Activated naive CD4-positive, alpha-beta T cell treated with anti-CD3 and anti-CD28 coated beads, Interleukin-2, amount 50 U/mL, for 24 hours (primary cell): ENCODE data around the gene LLGL1.

Source experiments
- H3K27ac Mint-ChIP-seq: one replicate; pipeline ENCODE4 v1.8.0; 2021; ENCODE audit warnings: mild to moderate bottlenecking, mixed read lengths
- H3K27me3 Mint-ChIP-seq: one replicate; pipeline ENCODE4 v1.8.0; 2021; ENCODE audit warnings: mixed read lengths
- H3K36me3 Mint-ChIP-seq: one replicate; pipeline ENCODE4 v1.8.0; 2021; ENCODE audit warnings: mixed read lengths
- H3K4me1 Mint-ChIP-seq: one replicate; pipeline ENCODE4 v1.8.0; 2021; ENCODE audit warnings: mixed read lengths
- H3K4me3 Mint-ChIP-seq: one replicate; pipeline ENCODE4 v1.8.0; 2021; ENCODE audit warnings: mild to moderate bottlenecking, mixed read lengths
- H3K9me3 Mint-ChIP-seq: one replicate; pipeline ENCODE4 v1.8.0; 2021; ENCODE audit warnings: mixed read lengths

LLGL1 gene

GRCh38 chr17:18261146-18261515, 35.7 kb downstream of the LLGL1 start:
- no peaks in the 10 kb centered on the region for H3K36me3 Mint-ChIP-seq
- peaks cover 32% of the 10 kb centered on the region for H3K4me1 Mint-ChIP-seq
- H3K27ac Mint-ChIP-seq = peak overlapping the region; percentile 55
- H3K4me3 Mint-ChIP-seq = peak overlapping the region; percentile 84
- no peaks in the 10 kb centered on the region for H3K9me3 Mint-ChIP-seq
- H3K27me3 Mint-ChIP-seq = no peaks in the 10 kb centered on the region

- Mint-ChIP-seq H3K36me3 (no peaks in the 10 kb centered on the region), H3K4me3 (peak overlapping the region; percentile 84), H3K9me3 (no peaks in the 10 kb centered on the region), H3K27me3 (no peaks in the 10 kb centered on the region), H3K4me1 (peaks cover 27% of the 10 kb centered on the region), H3K27ac (no peak overlapping the region)
These were observed 36.2 kb downstream of the LLGL1 start for GRCh38 chr17:18261659-18262058.

GRCh38 chr17:18262111-18262510, 36.7 kb downstream of the LLGL1 start:
- Mint-ChIP-seq H3K4me3 (peak overlapping the region; percentile 84), H3K36me3 (no peaks in the 10 kb centered on the region)

GRCh38 chr17:18262641-18263040, 37.2 kb downstream of the LLGL1 start:
- Mint-ChIP-seq H3K4me1 (peaks cover 20% of the 10 kb centered on the region), H3K36me3 (no peaks in the 10 kb centered on the region), H3K4me3 (no peak overlapping the region), H3K27me3 (no peaks in the 10 kb centered on the region), H3K9me3 (no peaks in the 10 kb centered on the region), H3K27ac (no peak overlapping the region)

More at GRCh38 chr17:18262111-18262510, 36.7 kb downstream of the LLGL1 start:
- no peaks in the 10 kb centered on the region for H3K9me3 Mint-ChIP-seq
- no peak overlapping the region for H3K27ac Mint-ChIP-seq
- H3K4me1 Mint-ChIP-seq = peaks cover 22% of the 10 kb centered on the region
- no peaks in the 10 kb centered on the region for H3K27me3 Mint-ChIP-seq

GRCh38 chr17:18263885-18264682, 38.6 kb downstream of the LLGL1 start:
- Mint-ChIP-seq H3K27me3 (no peaks in the 10 kb centered on the region), H3K4me1 (peaks cover 17% of the 10 kb centered on the region), H3K27ac (no peak overlapping the region), H3K4me3 (no peak overlapping the region), H3K36me3 (no peaks in the 10 kb centered on the region), H3K9me3 (no peaks in the 10 kb centered on the region)

GRCh38 chr17:18267366-18267765, 41.9 kb downstream of the LLGL1 start:
- Mint-ChIP-seq H3K9me3 (no peaks in the 10 kb centered on the region), H3K4me3 (no peak overlapping the region)

GRCh38 chr17:18267927-18268711, 42.7 kb downstream of the LLGL1 start:
- no peaks in the 10 kb centered on the region for H3K4me1 Mint-ChIP-seq
- H3K27me3 Mint-ChIP-seq = no peaks in the 10 kb centered on the region
- H3K9me3 Mint-ChIP-seq = no peaks in the 10 kb centered on the region
- peaks cover 1% of the 10 kb centered on the region for H3K36me3 Mint-ChIP-seq
- H3K4me3 Mint-ChIP-seq = no peak overlapping the region
- no peak overlapping the region for H3K27ac Mint-ChIP-seq

More at GRCh38 chr17:18267366-18267765, 41.9 kb downstream of the LLGL1 start:
- Mint-ChIP-seq H3K27me3 (no peaks in the 10 kb centered on the region), H3K36me3 (no peaks in the 10 kb centered on the region), H3K4me1 (no peaks in the 10 kb centered on the region), H3K27ac (no peak overlapping the region)

GRCh38 chr17:18270046-18270931, 44.9 kb downstream of the LLGL1 start:
- Mint-ChIP-seq H3K36me3 (peaks cover 1% of the 10 kb centered on the region), H3K4me1 (no peaks in the 10 kb centered on the region), H3K27ac (no peak overlapping the region), H3K27me3 (no peaks in the 10 kb centered on the region), H3K4me3 (no peak overlapping the region), H3K9me3 (no peaks in the 10 kb centered on the region)

GRCh38 chr17:18277076-18277475, 51.6 kb downstream of the LLGL1 start:
- H3K4me3 Mint-ChIP-seq = no peak overlapping the region
- no peak overlapping the region for H3K27ac Mint-ChIP-seq
- no peaks in the 10 kb centered on the region for H3K4me1 Mint-ChIP-seq
- H3K27me3 Mint-ChIP-seq = no peaks in the 10 kb centered on the region
- peaks cover 3% of the 10 kb centered on the region for H3K36me3 Mint-ChIP-seq
- H3K9me3 Mint-ChIP-seq = no peaks in the 10 kb centered on the region

GRCh38 chr17:18278867-18279266, 53.4 kb downstream of the LLGL1 start:
- peaks cover 3% of the 10 kb centered on the region for H3K36me3 Mint-ChIP-seq
- H3K9me3 Mint-ChIP-seq = no peaks in the 10 kb centered on the region
- no peaks in the 10 kb centered on the region for H3K4me1 Mint-ChIP-seq
- no peak overlapping the region for H3K27ac Mint-ChIP-seq
- H3K4me3 Mint-ChIP-seq = no peak overlapping the region
- no peaks in the 10 kb centered on the region for H3K27me3 Mint-ChIP-seq

GRCh38 chr17:18280249-18280648, 54.8 kb downstream of the LLGL1 start:
- Mint-ChIP-seq H3K4me1 (no peaks in the 10 kb centered on the region), H3K36me3 (peaks cover 3% of the 10 kb centered on the region), H3K27me3 (no peaks in the 10 kb centered on the region), H3K27ac (no peak overlapping the region), H3K9me3 (no peaks in the 10 kb centered on the region), H3K4me3 (no peak overlapping the region)

GRCh38 chr17:18280766-18281371, 55.4 kb downstream of the LLGL1 start:
- no peak overlapping the region for H3K27ac Mint-ChIP-seq
- no peaks in the 10 kb centered on the region for H3K9me3 Mint-ChIP-seq
- no peak overlapping the region for H3K4me3 Mint-ChIP-seq
- H3K36me3 Mint-ChIP-seq = peaks cover 6% of the 10 kb centered on the region
- no peaks in the 10 kb centered on the region for H3K4me1 Mint-ChIP-seq
- no peaks in the 10 kb centered on the region for H3K27me3 Mint-ChIP-seq

GRCh38 chr17:18281788-18282187, 56.4 kb downstream of the LLGL1 start:
- Mint-ChIP-seq H3K4me1 (no peaks in the 10 kb centered on the region), H3K36me3 (peaks cover 6% of the 10 kb centered on the region), H3K4me3 (no peak overlapping the region), H3K27ac (no peak overlapping the region), H3K27me3 (no peaks in the 10 kb centered on the region), H3K9me3 (no peaks in the 10 kb centered on the region)

GRCh38 chr17:18285296-18285695, 59.9 kb downstream of the LLGL1 start:
- no peak overlapping the region for H3K27ac Mint-ChIP-seq

More at GRCh38 chr17:18285296-18285695, 59.9 kb downstream of the LLGL1 start:
- Mint-ChIP-seq H3K9me3 (no peaks in the 10 kb centered on the region), H3K27me3 (no peaks in the 10 kb centered on the region), H3K36me3 (peaks cover 9% of the 10 kb centered on the region), H3K4me1 (no peaks in the 10 kb centered on the region), H3K4me3 (no peak overlapping the region)
